ENCODE measurements around the gene TECPR2.
"Not testable (repeated sequence)": the region's sequence is repeated elsewhere in the genome, so short reads cannot be mapped to it uniquely, and the experiment has no call there.

Gene TECPR2

GRCh38 chr14:102335163-102335562 lies 27.6 kb upstream of the TECPR2 start:
- no peak for DNase-seq

- no peak for DNase-seq
Observed at GRCh38 chr14:102338724-102339123, 24.0 kb upstream of the TECPR2 start.

- DNase-seq: no peak
Observed at GRCh38 chr14:102341566-102341965, 21.2 kb upstream of the TECPR2 start.

- no peak for DNase-seq
Observed at GRCh38 chr14:102342238-102342637, 20.5 kb upstream of the TECPR2 start.

GRCh38 chr14:102344084-102344483 lies 18.7 kb upstream of the TECPR2 start:
- DNase-seq: no peak

- no peak for DNase-seq
Observed at GRCh38 chr14:102344485-102344884, 18.3 kb upstream of the TECPR2 start.

- no peak for DNase-seq
Observed at GRCh38 chr14:102345232-102345631, 17.5 kb upstream of the TECPR2 start.

GRCh38 chr14:102346645-102347044 lies 16.1 kb upstream of the TECPR2 start:
- DNase-seq: no peak

- DNase-seq: no peak
Observed at GRCh38 chr14:102348376-102348775, 14.4 kb upstream of the TECPR2 start.

GRCh38 chr14:102351023-102351422 lies 11.7 kb upstream of the TECPR2 start:
- DNase-seq: no peak

- not testable (repeated sequence) for DNase-seq
Observed at GRCh38 chr14:102351593-102351992, 11.1 kb upstream of the TECPR2 start.

- no peak for DNase-seq
Observed at GRCh38 chr14:102352213-102352612, 10.5 kb upstream of the TECPR2 start.

GRCh38 chr14:102353126-102353619 lies 9.6 kb upstream of the TECPR2 start:
- no peak for DNase-seq

GRCh38 chr14:102356280-102356679 lies 6.5 kb upstream of the TECPR2 start:
- DNase-seq: no peak

- no peak for DNase-seq
Observed at GRCh38 chr14:102359341-102359740, 3.4 kb upstream of the TECPR2 start.

GRCh38 chr14:102360388-102360787 lies 2.4 kb upstream of the TECPR2 start:
- no peak for DNase-seq

- DNase-seq: no peak
Observed at GRCh38 chr14:102362084-102362483, 657 bp upstream of the TECPR2 start.

GRCh38 chr14:102363182-102363943 lies 622 bp downstream of the TECPR2 start:
- peak; percentile 79 for DNase-seq

GRCh38 chr14:102370305-102370809 lies 7.6 kb downstream of the TECPR2 start:
- no peak for DNase-seq

GRCh38 chr14:102371361-102371760 lies 8.6 kb downstream of the TECPR2 start:
- DNase-seq: no peak

GRCh38 chr14:102373110-102373509 lies 10.4 kb downstream of the TECPR2 start:
- no peak for DNase-seq

- no peak for DNase-seq
Observed at GRCh38 chr14:102374264-102374663, 11.5 kb downstream of the TECPR2 start.

- DNase-seq: no peak
Observed at GRCh38 chr14:102375119-102375518, 12.4 kb downstream of the TECPR2 start.

GRCh38 chr14:102377696-102378095 lies 15.0 kb downstream of the TECPR2 start:
- no peak for DNase-seq

GRCh38 chr14:102378830-102379229 lies 16.1 kb downstream of the TECPR2 start:
- DNase-seq: no peak
